GM23338 (cell line): ENCODE results near the gene LYSET. TPM values are rescaled to one million over a fixed set of nuclear protein-coding genes. Genes with fewer than 3 reads are reported as not detected.

Source experiments
- ATAC-seq: fragments of 200-7000 bp; cut with Tn5 transposase; 3 replicates; pipeline ENCODE4 v1.9.1; 2020
- DNase-seq: peaks from one replicate; pipeline ENCODE4 v3.0.0-alpha.2; 2015; ENCODE audit warnings: low spot score
- H2AFZ ChIP-seq: fragments of 200-600 bp; sonication (generic); 2 replicates; pipeline ENCODE4 v1.8.0; 2016; ENCODE audit warnings: antibody characterized with exemption, mild to moderate bottlenecking, moderate library complexity
- H3F3A ChIP-seq: fragments of 200-600 bp; sonication (generic); replicated peaks from 2 replicates; pipeline ENCODE4 v1.8.0; 2017; ENCODE audit warnings: antibody characterized with exemption, mixed run types, low read depth
- H3K27ac ChIP-seq: fragments of 200-600 bp; sonication (generic); 2 replicates; pipeline ENCODE4 v1.6.1; 2016; ENCODE audit warnings: low read depth
- H3K27me3 ChIP-seq: fragments of 200-600 bp; sonication (generic); 2 replicates; pipeline ENCODE4 v1.8.0; 2016; ENCODE audit warnings: mild to moderate bottlenecking, mixed run types, moderate library complexity; ENCODE audit not compliant: insufficient read depth
- H3K36me3 ChIP-seq: fragments of 200-600 bp; sonication (generic); 2 replicates; pipeline ENCODE4 v1.8.0; 2016; ENCODE audit warnings: mild to moderate bottlenecking; ENCODE audit not compliant: insufficient read depth
- H3K4me1 ChIP-seq: fragments of 200-600 bp; sonication (generic); 2 replicates; pipeline ENCODE4 v1.8.0; 2016; ENCODE audit warnings: mild to moderate bottlenecking, moderate library complexity; ENCODE audit not compliant: insufficient read depth
- H3K4me2 ChIP-seq: fragments of 200-600 bp; sonication (generic); 2 replicates; pipeline ENCODE4 v1.7.1; 2017; ENCODE audit warnings: mixed run types
- H3K4me3 ChIP-seq: fragments of 200-600 bp; sonication (generic); 2 replicates; pipeline ENCODE4 v1.6.1; 2016; ENCODE audit warnings: mixed run types
- H3K79me2 ChIP-seq: fragments of 200-600 bp; sonication (generic); replicated peaks from 2 replicates; pipeline ENCODE4 v1.8.0; 2017; ENCODE audit warnings: mild to moderate bottlenecking; ENCODE audit not compliant: insufficient read depth
- H3K9me2 ChIP-seq: fragments of 200-600 bp; sonication (generic); 2 replicates; pipeline ENCODE4 v1.8.0; 2017; ENCODE audit not compliant: insufficient read depth
- H4K20me1 ChIP-seq: fragments of 200-600 bp; sonication (generic); replicated peaks from 2 replicates; pipeline ENCODE4 v1.8.0; 2017; ENCODE audit warnings: mild to moderate bottlenecking; ENCODE audit not compliant: insufficient read depth
- H3K27ac Mint-ChIP-seq: 2 replicates; pipeline ENCODE4 v1.8.0; 2020; ENCODE audit warnings: inconsistent platforms, mild to moderate bottlenecking, moderate library complexity, mixed read lengths
- H3K27me3 Mint-ChIP-seq: 3 replicates; pipeline ENCODE4 v1.8.0; 2022; ENCODE audit warnings: low read depth, mild to moderate bottlenecking, moderate library complexity, mixed read lengths, inconsistent platforms; ENCODE audit not compliant: insufficient read depth, poor library complexity
- H3K36me3 Mint-ChIP-seq: 3 replicates; pipeline ENCODE4 v1.8.0; 2021; ENCODE audit warnings: low read depth, mild to moderate bottlenecking, inconsistent platforms, moderate library complexity, mixed read lengths
- H3K4me1 Mint-ChIP-seq: 3 replicates; pipeline ENCODE4 v1.8.0; 2020; ENCODE audit warnings: mild to moderate bottlenecking, inconsistent platforms, mixed read lengths
- H3K4me3 Mint-ChIP-seq: 3 replicates; pipeline ENCODE4 v1.8.0; 2021; ENCODE audit warnings: moderate library complexity, mild to moderate bottlenecking, inconsistent platforms, mixed read lengths
- H3K9me3 Mint-ChIP-seq: 3 replicates; pipeline ENCODE4 v1.8.0; 2020; ENCODE audit warnings: moderate library complexity, mild to moderate bottlenecking, inconsistent platforms, mixed read lengths
- CREB1 ChIP-seq: fragments of 250-450 bp; sonication (Bioruptor Pico); IDR thresholded peaks from 2 replicates; pipeline ENCODE4 v1.5.0; 2020; ENCODE audit warnings: low read depth, mild to moderate bottlenecking, moderate library complexity
- ETS1 ChIP-seq: IDR thresholded peaks from 2 replicates; pipeline ENCODE4 v1.6.1; 2016; ENCODE audit warnings: antibody characterized with exemption
- EZH2 ChIP-seq: fragments of 200-600 bp; sonication (generic); IDR thresholded peaks from one replicate; pipeline ENCODE4 v1.8.0; 2017; ENCODE audit warnings: antibody characterized with exemption, mild to moderate bottlenecking, low read depth; ENCODE audit not compliant: unreplicated experiment
- EZH2phosphoT487 ChIP-seq: fragments of 200-600 bp; sonication (generic); IDR thresholded peaks from one replicate; pipeline ENCODE4 v1.8.1; 2018; ENCODE audit warnings: antibody characterized with exemption; ENCODE audit not compliant: unreplicated experiment
- JUNB ChIP-seq: IDR thresholded peaks from one replicate; pipeline ENCODE4 v1.6.1; 2016; ENCODE audit warnings: antibody characterized with exemption; ENCODE audit not compliant: unreplicated experiment
- NANOG ChIP-seq: IDR thresholded peaks from 2 replicates; pipeline ENCODE4 v1.6.1; 2016; ENCODE audit warnings: antibody characterized with exemption, borderline replicate concordance
- POLR2AphosphoS5 ChIP-seq: IDR thresholded peaks from 2 replicates; pipeline ENCODE4 v1.6.1; 2016; ENCODE audit warnings: antibody characterized with exemption, low read depth
- STAT1 ChIP-seq: IDR thresholded peaks from one replicate; pipeline ENCODE4 v1.6.1; 2016; ENCODE audit warnings: antibody characterized with exemption; ENCODE audit not compliant: unreplicated experiment
- ZNF114 ChIP-seq: fragments of 250-450 bp; sonication (Bioruptor Pico); IDR thresholded peaks from 2 replicates; pipeline ENCODE4 v1.5.0; 2020; ENCODE audit warnings: mild to moderate bottlenecking, moderate library complexity
- ZNF331 ChIP-seq: fragments of 250-450 bp; sonication (Bioruptor Pico); IDR thresholded peaks from 2 replicates; pipeline ENCODE4 v1.5.0; 2020; ENCODE audit warnings: low read depth, mild to moderate bottlenecking, moderate library complexity
- ZNF462 ChIP-seq: fragments of 250-450 bp; sonication (Bioruptor Pico); IDR thresholded peaks from 2 replicates; pipeline ENCODE4 v1.5.0; 2020; ENCODE audit warnings: mild to moderate bottlenecking, moderate library complexity
- polyA plus RNA-seq: library from polyadenylated mRNA; unstranded; fragments of >200 nt; fragmentation: Nextera tagmentation; extraction: Ambion mirVana; gene quantifications from 2 replicates; pipeline ENCODE4 v1.2.1, GENCODE V29; 2016
- total RNA-seq: library from RNA; depleted of rRNA; stranded (reverse); fragments of >200 nt; shearing (Covaris generic); gene quantifications from 2 replicates; pipeline ENCODE4 v1.2.3, GENCODE V29; 2014

Gene LYSET
- total and polyA plus RNA-seq, 2 experiments from 2014 or later, result 14.2 to 34.0 TPM

- H3K4me1 ChIP-seq, result peaks cover 6% of the 10 kb centered on the region; the same call in 1 of the 2 replicates
- ATAC-seq (no peak), DNase-seq (no peak)
- peak overlapping the region; percentile 100 for H3K4me3 ChIP-seq
- 0 out of 2 replicates have a peak, but pooled peaks cover 12% of the 10 kb centered on the region for H4K20me1 ChIP-seq
- no peaks in the 10 kb centered on the region for H3K9me2 ChIP-seq
- H3K27me3 ChIP-seq, result no peaks in the 10 kb centered on the region
- Mint-ChIP-seq H3K27me3 (peaks cover 9% of the 10 kb centered on the region), H3K4me1 (peaks cover 16% of the 10 kb centered on the region; the same call in 2 of the 3 replicates), H3K27ac (peak overlapping the region; percentile 96), H3K4me3 (peak overlapping the region; percentile 99), H3K9me3 (no peaks in the 10 kb centered on the region), H3K36me3 (peaks cover 21% of the 10 kb centered on the region)
- H3F3A ChIP-seq, result peaks cover 18% of the 10 kb centered on the region
- TF ChIP-seq ZNF114, result no peak
- TF ChIP-seq CREB1 (CRISPR knock-in tag), result no peak
- TF ChIP-seq JUNB, result no peak
- no peak for TF ChIP-seq NANOG
- no peak for TF ChIP-seq EZH2
- TF ChIP-seq ETS1, result no peak
- no peak for TF ChIP-seq ZNF331 (CRISPR knock-in tag)
- no peak for TF ChIP-seq STAT1
- no peak for TF ChIP-seq EZH2phosphoT487
- TF ChIP-seq ZNF462 (CRISPR knock-in tag), result no peak
- no peak for TF ChIP-seq POLR2AphosphoS5
- peak overlapping the region; percentile 100 for H2AFZ ChIP-seq
- H3K4me2 ChIP-seq, result peak overlapping the region; percentile 98
- H3K27ac ChIP-seq, result peak overlapping the region; percentile 98
- H3K36me3 ChIP-seq, result peaks cover 19% of the 10 kb centered on the region
- peaks cover 38% of the 10 kb centered on the region for H3K79me2 ChIP-seq
Measured at GRCh38 chr14:93185349-93185720, 218 bp downstream of the LYSET start.
